Endothelial cell of umbilical vein (primary cell): ENCODE results near the gene PPP1CA. TPM values are rescaled to one million over a fixed set of nuclear protein-coding genes. Genes with fewer than 3 reads are reported as not detected.

Source experiments
- BruUV-seq: library from RNA; stranded (reverse); fragments of 400-500 nt; replicated peaks from 2 replicates; lab custom pipeline; 2021; lab: Mats Ljungman, UMichigan
- CTCF ChIA-PET: fragments of 300-600, 350-600 bp; sonication (Branson Sonifier 250); formaldehyde crosslinking; loops from one replicate; lab custom pipeline; 2021; ENCODE audit warnings: antibody characterized with exemption, inconsistent platforms; lab: Charles Lee
- POLR2A ChIA-PET: fragments of 300-600, 350-600 bp; sonication (Branson Sonifier 250); formaldehyde crosslinking; loops from one replicate; lab custom pipeline; 2021; ENCODE audit warnings: antibody characterized with exemption, inconsistent platforms; lab: Charles Lee
- DNase-seq: peaks from one replicate; pipeline ENCODE4 v3.0.0-alpha.2; 2011; ENCODE audit warnings: low read depth, low spot score
- FAIRE-seq: peaks from 2 replicates; lab custom pipeline; 2011; peaks lifted over from hg19 to GRCh38; lab: Jason Lieb, UNC
- H2AFZ ChIP-seq: 2 replicates; pipeline ENCODE4 v1.6.0; 2012; ENCODE audit warnings: low read depth, low read length, control low read depth, inconsistent platforms
- H3K27ac ChIP-seq: 2 replicates; pipeline ENCODE4 v1.5.1; 2011; ENCODE audit warnings: low read depth, mild to moderate bottlenecking, control low read depth, low read length, moderate library complexity; ENCODE audit not compliant: insufficient read depth
- H3K27me3 ChIP-seq, 2 experiments: 2 replicates each; pipeline versions ENCODE4 v1.6.0 to v1.6.1; 2011; ENCODE audit warnings: low read length in 2 of 2, mixed read lengths in 1 of 2; ENCODE audit not compliant: control insufficient read depth in 2 of 2, insufficient read depth in 2 of 2
- H3K36me3 ChIP-seq, 2 experiments: 2 replicates in 1 of 2; 3 replicates in 1 of 2; pipeline ENCODE4 v1.5.1; 2011; ENCODE audit warnings: low read length in 2 of 2, mild to moderate bottlenecking in 1 of 2, moderate library complexity in 1 of 2; ENCODE audit not compliant: control insufficient read depth in 2 of 2, insufficient read depth in 2 of 2; ENCODE audit errors: extremely low read depth in 1 of 2
- H3K4me1 ChIP-seq: 3 replicates; pipeline ENCODE4 v1.5.1; 2011; ENCODE audit warnings: mild to moderate bottlenecking, low read length; ENCODE audit not compliant: control insufficient read depth, insufficient read depth; ENCODE audit errors: extremely low read depth
- H3K4me2 ChIP-seq: 2 replicates; pipeline ENCODE4 v1.6.1; 2011; ENCODE audit warnings: low read length, control low read depth, mixed read lengths; ENCODE audit not compliant: insufficient read depth
- H3K4me3 ChIP-seq, 3 experiments: fragments of 200-600 bp in 1 of 3; sonication (generic), shearing (Covaris generic) in 1 of 3; replicated peaks in 1 of 3; 2 replicates each; pipeline ENCODE4 v1.5.1; 2011 to 2016; ENCODE audit warnings: control low read depth in 3 of 3, low read length in 3 of 3, mild to moderate bottlenecking in 2 of 3, inconsistent platforms in 1 of 3, low read depth in 1 of 3, moderate library complexity in 1 of 3; ENCODE audit not compliant: insufficient read depth in 1 of 3
- H3K79me2 ChIP-seq: 2 replicates; pipeline ENCODE4 v1.6.0; 2012; ENCODE audit warnings: low read length, inconsistent platforms; ENCODE audit not compliant: control insufficient read depth, insufficient read depth
- H3K9ac ChIP-seq: replicated peaks from 2 replicates; pipeline ENCODE3; 2011; ENCODE audit warnings: low read length, control low read depth; ENCODE audit not compliant: insufficient read depth; ENCODE audit errors: extremely low read depth
- H3K9me1 ChIP-seq: replicated peaks from 3 replicates; pipeline ENCODE4 v1.6.0; 2011; ENCODE audit warnings: mild to moderate bottlenecking, low read length; ENCODE audit not compliant: control insufficient read depth, insufficient read depth; ENCODE audit errors: extremely low read depth
- H3K9me3 ChIP-seq: replicated peaks from 2 replicates; pipeline ENCODE4 v1.5.1; 2012; ENCODE audit warnings: low read length, inconsistent platforms; ENCODE audit not compliant: control insufficient read depth, insufficient read depth
- H4K20me1 ChIP-seq: replicated peaks from 2 replicates; pipeline ENCODE3; 2011; ENCODE audit warnings: mild to moderate bottlenecking, low read length; ENCODE audit not compliant: control insufficient read depth, insufficient read depth; ENCODE audit errors: extremely low read depth
- EZH2 ChIP-seq: IDR thresholded peaks from 2 replicates; pipeline ENCODE4 v1.6.1; 2012; ENCODE audit warnings: borderline replicate concordance, low read depth, mild to moderate bottlenecking, moderate library complexity, low read length, inconsistent platforms; ENCODE audit not compliant: severe bottlenecking
- FOS ChIP-seq: IDR thresholded peaks from 2 replicates; pipeline ENCODE4 v1.6.1; 2011; ENCODE audit warnings: mild to moderate bottlenecking, low read length, moderate library complexity, borderline replicate concordance; ENCODE audit not compliant: insufficient read depth
- GATA2 ChIP-seq: IDR thresholded peaks from 2 replicates; pipeline ENCODE4 v1.7.0; 2011; ENCODE audit warnings: low read depth, mild to moderate bottlenecking, moderate library complexity, mixed read lengths, low read length; ENCODE audit not compliant: insufficient read length, insufficient read depth
- JUN ChIP-seq: IDR thresholded peaks from 2 replicates; pipeline ENCODE4 v1.6.1; 2011; ENCODE audit warnings: borderline replicate concordance, low read depth; ENCODE audit not compliant: insufficient read length, insufficient read depth
- POLR2A ChIP-seq: IDR thresholded peaks from 2 replicates; pipeline ENCODE4 v1.6.1; 2012; ENCODE audit warnings: low read depth, mild to moderate bottlenecking, control low read depth, low read length
- POLR2AphosphoS5 ChIP-seq: IDR thresholded peaks from 2 replicates; pipeline ENCODE4 v1.6.1; 2012; ENCODE audit warnings: low read depth, mild to moderate bottlenecking, control low read depth, low read length, moderate library complexity; ENCODE audit not compliant: insufficient read depth
- dilution Hi-C: fragments of 300-500 bp; cut with MboI; formaldehyde crosslinking; loops from one replicate; pipeline ENCODE4 v1.15.0; 2019; ENCODE audit warnings: low sequenced_read_pairs; ENCODE audit not compliant: extremely low pct_ligation_motif_present
- intact Hi-C: fragments of 100-400 bp; cut with micrococcal nuclease; formaldehyde crosslinking; loops from one replicate; pipeline ENCODE4 v1.10.0; 2022
- polyA plus RNA-seq, 4 experiments: library from polyadenylated mRNA; depleted of rRNA in 3 of 4; stranded (reverse) in 3 of 4; unstranded in 1 of 4; fragments of >200 nt; gene quantifications; 2 replicates each; pipeline versions ENCODE4 v1.2.1 to v1.2.3, GENCODE V29; 2011 to 2012; ENCODE audit warnings: missing spikeins in 1 of 4
- total RNA-seq: library from RNA; stranded (reverse); gene quantifications from 2 replicates; pipeline ENCODE4 v1.2.3, GENCODE V29; 2021
- TF ChIP-seq, protein P1 (sequence below), 2 donors: IDR thresholded peaks; 1 replicate in 1 of 2; 2 replicates in 1 of 2; pipeline ENCODE4 v1.5.1; 2011; ENCODE audit warnings: low read length in 2 of 2, mild to moderate bottlenecking in 2 of 2, moderate library complexity in 2 of 2, control low read depth in 1 of 2, inconsistent platforms in 1 of 2, low read depth in 1 of 2; ENCODE audit not compliant: insufficient read depth in 1 of 2; ENCODE audit errors: extremely low read depth in 1 of 2
- TF ChIP-seq, protein P2 (sequence below): IDR thresholded peaks from 2 replicates; pipeline ENCODE4 v1.6.1; 2011; ENCODE audit not compliant: insufficient read depth, insufficient read length

The PPP1CA gene
- total and polyA plus RNA-seq, 2 donors (not counting 3 experiments of a cell fraction or from before 2014, with no cell fraction given) = 192 to 419 TPM

DNA sequence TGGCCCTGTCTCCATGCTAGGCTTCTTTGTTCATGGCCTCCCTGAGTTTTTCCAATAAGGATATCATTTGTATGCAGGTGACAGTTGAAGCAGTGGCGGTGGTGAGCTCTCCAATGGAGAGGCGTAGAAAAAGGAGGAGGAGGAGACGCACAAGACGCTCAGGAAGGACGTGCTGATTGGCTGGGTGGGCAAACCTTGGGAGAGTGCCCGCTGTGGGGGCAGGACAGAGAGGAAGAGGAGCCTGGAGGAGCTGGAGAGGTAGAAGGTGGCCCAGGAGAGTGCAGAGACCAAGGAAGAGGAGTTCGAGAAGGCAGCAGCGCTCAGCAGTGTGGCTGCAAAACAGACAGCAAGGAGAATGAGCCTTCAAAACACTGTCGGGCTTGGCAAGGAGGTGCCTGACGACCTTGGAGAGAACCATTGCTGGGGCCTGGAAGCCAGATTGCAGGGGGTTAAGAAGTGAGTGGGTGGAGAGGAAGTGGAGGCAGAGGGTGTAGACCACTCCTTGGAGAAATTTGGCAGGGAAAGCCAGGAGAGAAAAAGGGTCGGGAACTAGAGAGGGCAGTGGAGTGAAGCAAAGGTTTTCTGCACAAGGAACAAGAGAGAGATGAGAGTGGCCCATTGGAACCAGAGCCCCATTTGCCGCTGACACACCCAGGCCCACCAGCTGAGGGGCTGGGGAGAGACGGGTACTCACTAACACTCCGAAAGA, 35.8 kb downstream of the PPP1CA start:
- ChIA-PET CTCF (interaction anchor here (0.9 to 1.4 kb wide), 2 partner anchors 14 to 17 kb away, joined by 3 to 4 read pairs; no protein-coding TSS in a partner anchor), POLR2A (no interaction called here)
- H3K9ac ChIP-seq = no peak overlapping the region
- no peak overlapping the region for H3K4me3 ChIP-seq
- H2AFZ ChIP-seq = no peak overlapping the region
- H4K20me1 ChIP-seq = no peaks in the 10 kb centered on the region
- no peak overlapping the region for H3K4me2 ChIP-seq
- no TSS peak for BruUV-seq
- peaks cover under 1% of the 10 kb centered on the region for H3K79me2 ChIP-seq
- no peaks in the 10 kb centered on the region for H3K9me3 ChIP-seq
- FAIRE-seq (no peak), DNase-seq (no peak)
- intact Hi-C loops = no loop called here
- no peak overlapping the region for H3K27ac ChIP-seq
- H3K4me1 ChIP-seq = peaks cover 17% of the 10 kb centered on the region
- no peaks in the 10 kb centered on the region for H3K9me1 ChIP-seq
- TF ChIP-seq, protein P1, sequence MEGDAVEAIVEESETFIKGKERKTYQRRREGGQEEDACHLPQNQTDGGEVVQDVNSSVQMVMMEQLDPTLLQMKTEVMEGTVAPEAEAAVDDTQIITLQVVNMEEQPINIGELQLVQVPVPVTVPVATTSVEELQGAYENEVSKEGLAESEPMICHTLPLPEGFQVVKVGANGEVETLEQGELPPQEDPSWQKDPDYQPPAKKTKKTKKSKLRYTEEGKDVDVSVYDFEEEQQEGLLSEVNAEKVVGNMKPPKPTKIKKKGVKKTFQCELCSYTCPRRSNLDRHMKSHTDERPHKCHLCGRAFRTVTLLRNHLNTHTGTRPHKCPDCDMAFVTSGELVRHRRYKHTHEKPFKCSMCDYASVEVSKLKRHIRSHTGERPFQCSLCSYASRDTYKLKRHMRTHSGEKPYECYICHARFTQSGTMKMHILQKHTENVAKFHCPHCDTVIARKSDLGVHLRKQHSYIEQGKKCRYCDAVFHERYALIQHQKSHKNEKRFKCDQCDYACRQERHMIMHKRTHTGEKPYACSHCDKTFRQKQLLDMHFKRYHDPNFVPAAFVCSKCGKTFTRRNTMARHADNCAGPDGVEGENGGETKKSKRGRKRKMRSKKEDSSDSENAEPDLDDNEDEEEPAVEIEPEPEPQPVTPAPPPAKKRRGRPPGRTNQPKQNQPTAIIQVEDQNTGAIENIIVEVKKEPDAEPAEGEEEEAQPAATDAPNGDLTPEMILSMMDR (IDR thresholded peaks at IDR 0.05; ENCODE audit: extremely low read depth in 1 of 2, insufficient read depth in 1 of 2, low read depth in 1 of 2, low read length in 2 of 2) = no peak
- TF ChIP-seq, protein P2, sequence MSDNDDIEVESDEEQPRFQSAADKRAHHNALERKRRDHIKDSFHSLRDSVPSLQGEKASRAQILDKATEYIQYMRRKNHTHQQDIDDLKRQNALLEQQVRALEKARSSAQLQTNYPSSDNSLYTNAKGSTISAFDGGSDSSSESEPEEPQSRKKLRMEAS = no peak
- no peak for TF ChIP-seq FOS
- TF ChIP-seq EZH2 = no peak
- TF ChIP-seq GATA2 = no peak
- no peak for TF ChIP-seq POLR2AphosphoS5
- TF ChIP-seq POLR2A = no peak
- no peak for TF ChIP-seq JUN
- dilution Hi-C loops = no loop called here
- no peaks in the 10 kb centered on the region for H3K27me3 ChIP-seq
- no peaks in the 10 kb centered on the region for H3K36me3 ChIP-seq
